ENCODE results near the gene CCNJ.
A peak's percentile ranks its signal among the peaks of the same experiment; 100 is the strongest.

The CCNJ gene

GRCh38 chr10:96082153-96082552, 38.8 kb downstream of the CCNJ start:
- no peak for TF ChIP-seq CTCF (IDR thresholded peaks at IDR 0.05; ENCODE audit: low read depth, low read length, missing control alignments)
- DNase-seq (ENCODE audit: low read depth) = no peak
- H3K4me3 ChIP-seq (ENCODE audit: low read depth, low read length) = no peak overlapping the region

- DNase-seq (ENCODE audit: low read depth) = no peak
- no peak for TF ChIP-seq CTCF (IDR thresholded peaks at IDR 0.05; ENCODE audit: low read depth, low read length, missing control alignments)
Measured at GRCh38 chr10:96082748-96083147, 39.4 kb downstream of the CCNJ start.

GRCh38 chr10:96089116-96089515, 45.7 kb downstream of the CCNJ start:
- DNase-seq (ENCODE audit: low read depth) = no peak
- peak overlapping the region; percentile 86; the same call in 1 of the 2 replicates for H3K4me3 ChIP-seq (ENCODE audit: low read depth, low read length)
- no peak for TF ChIP-seq CTCF (IDR thresholded peaks at IDR 0.05; ENCODE audit: low read depth, low read length, missing control alignments)

More at GRCh38 chr10:96082748-96083147, 39.4 kb downstream of the CCNJ start:
- no peak overlapping the region for H3K4me3 ChIP-seq (ENCODE audit: low read depth, low read length)

GRCh38 chr10:96089670-96090462, 46.5 kb downstream of the CCNJ start:
- peak; percentile 96 for DNase-seq (ENCODE audit: low read depth)
- peak overlapping the region; percentile 86 for H3K4me3 ChIP-seq (ENCODE audit: low read depth, low read length)
- no peak for TF ChIP-seq CTCF (IDR thresholded peaks at IDR 0.05; ENCODE audit: low read depth, low read length, missing control alignments)

- TF ChIP-seq CTCF (IDR thresholded peaks at IDR 0.05; ENCODE audit: low read depth, low read length, missing control alignments) = no peak
- no peak for DNase-seq (ENCODE audit: low read depth)
Measured at GRCh38 chr10:96090463-96090800, 47.0 kb downstream of the CCNJ start.

GRCh38 chr10:96092999-96093767, 49.8 kb downstream of the CCNJ start:
- no peak for DNase-seq (ENCODE audit: low read depth)
- TF ChIP-seq CTCF (IDR thresholded peaks at IDR 0.05; ENCODE audit: low read depth, low read length, missing control alignments) = no peak
- no peak overlapping the region for H3K4me3 ChIP-seq (ENCODE audit: low read depth, low read length)

More at GRCh38 chr10:96090463-96090800, 47.0 kb downstream of the CCNJ start:
- peak overlapping the region; percentile 86 for H3K4me3 ChIP-seq (ENCODE audit: low read depth, low read length)
